GM12878 (cell line): ENCODE data around the gene PRUNE2. TPM values are rescaled to one million over a fixed set of nuclear protein-coding genes. Genes with fewer than 3 reads are reported as not detected.

Experiments used
- ATAC-seq: fragments of 200-7000 bp; cut with Tn5 transposase; 3 replicates; pipeline ENCODE4 v1.9.1; 2020; ENCODE audit warnings: mild to moderate bottlenecking, moderate library complexity
- BruUV-seq: library from RNA; stranded (reverse); fragments of 400-500 nt; replicated peaks from 2 replicates; lab custom pipeline; 2021; lab: Mats Ljungman, UMichigan
- CTCF ChIA-PET: fragments of 300-600 bp; sonication (Branson Sonifier 250); formaldehyde crosslinking; extraction: SDS; loops from one replicate; lab custom pipeline; 2021; ENCODE audit warnings: inconsistent platforms; lab: Yijun Ruan, JAX
- POLR2A ChIA-PET: fragments of 350-600 bp; formaldehyde crosslinking; extraction: SDS; loops from one replicate; lab custom pipeline; 2021; ENCODE audit warnings: inconsistent platforms; lab: Charles Lee
- RAD21 ChIA-PET: fragments of 300-600 bp; sonication (Branson Sonifier 250); formaldehyde crosslinking; loops from one replicate; lab custom pipeline; 2023; ENCODE audit warnings: antibody characterized with exemption; ENCODE audit not compliant: unreplicated experiment; lab: Charles Lee
- SMC1A ChIA-PET: fragments of 300-600 bp; sonication (Branson Sonifier 250); formaldehyde crosslinking; loops from one replicate; lab custom pipeline; 2023; ENCODE audit not compliant: unreplicated experiment, uncharacterized antibody; lab: Charles Lee
- DNase-seq: peaks from one replicate; pipeline ENCODE4 v3.0.0-alpha.2; 2011; ENCODE audit warnings: low read depth, low spot score
- FAIRE-seq: peaks from 3 replicates; lab custom pipeline; 2011; peaks lifted over from hg19 to GRCh38; lab: Jason Lieb, UNC
- H2AFZ ChIP-seq: 2 replicates; pipeline ENCODE4 v1.6.0; 2011; ENCODE audit warnings: low read depth, low read length, control low read depth; ENCODE audit not compliant: control insufficient read depth
- H3K27ac ChIP-seq: 2 replicates; pipeline ENCODE4 v1.5.1; 2011; ENCODE audit warnings: control low read depth; ENCODE audit not compliant: control insufficient read depth, insufficient read depth
- H3K27me3 ChIP-seq, 2 experiments: replicated peaks in 1 of 2; 2 replicates each; pipeline versions ENCODE4 v1.6.0 to v1.6.1; 2011; ENCODE audit warnings: low read length in 1 of 2; ENCODE audit not compliant: control insufficient read depth in 2 of 2, insufficient read depth in 2 of 2
- H3K36me3 ChIP-seq, 2 experiments: 2 replicates each; pipeline ENCODE4 v1.5.1; 2011; ENCODE audit warnings: low read length in 1 of 2; ENCODE audit not compliant: control insufficient read depth in 2 of 2, insufficient read depth in 2 of 2
- H3K4me1 ChIP-seq: 2 replicates; pipeline ENCODE4 v1.6.1; 2011; ENCODE audit warnings: mild to moderate bottlenecking, low read length, moderate library complexity, mixed read lengths; ENCODE audit not compliant: control insufficient read depth, insufficient read depth
- H3K4me2 ChIP-seq: 2 replicates; pipeline ENCODE4 v1.6.0; 2011; ENCODE audit warnings: control low read depth; ENCODE audit not compliant: control insufficient read depth, insufficient read depth
- H3K4me3 ChIP-seq: fragments of 200-600 bp; sonication (generic); 2 replicates; pipeline ENCODE4 v1.5.1; 2016
- H3K79me2 ChIP-seq: 2 replicates; pipeline ENCODE4 v1.6.0; 2011; ENCODE audit warnings: low read length; ENCODE audit not compliant: control insufficient read depth, insufficient read depth
- H3K9ac ChIP-seq: 2 replicates; pipeline ENCODE4 v1.8.0; 2011; ENCODE audit warnings: low read length, control low read depth, mixed read lengths; ENCODE audit not compliant: control insufficient read depth, insufficient read depth
- H3K9me3 ChIP-seq: replicated peaks from 3 replicates; pipeline ENCODE4 v1.5.1; 2011; ENCODE audit warnings: mild to moderate bottlenecking, low read length; ENCODE audit not compliant: control insufficient read depth, insufficient read depth
- H4K20me1 ChIP-seq: 2 replicates; pipeline ENCODE4 v1.6.0; 2011; ENCODE audit not compliant: control insufficient read depth, insufficient read depth
- CHD2 ChIP-seq: IDR thresholded peaks from 2 replicates; pipeline ENCODE4 v1.6.1; 2011; ENCODE audit warnings: low read depth, low read length, improper control_type of control experiment, borderline replicate concordance
- GATAD2B ChIP-seq: fragments of 450-650 bp; conservative IDR thresholded peaks from 2 replicates; pipeline ENCODE4 v1.6.1; 2017; ENCODE audit warnings: low read depth, mild to moderate bottlenecking, moderate library complexity
- NBN ChIP-seq: fragments of 450-650 bp; IDR thresholded peaks from 2 replicates; pipeline ENCODE4 v1.6.1; 2016
- NR2C2 ChIP-seq: IDR thresholded peaks from 2 replicates; pipeline ENCODE4 v1.6.1; 2011; ENCODE audit warnings: borderline replicate concordance, low read depth; ENCODE audit not compliant: control insufficient read depth, insufficient read length
- NRF1 ChIP-seq: conservative IDR thresholded peaks from 2 replicates; pipeline ENCODE4 v1.6.1; 2011; ENCODE audit warnings: mild to moderate bottlenecking, low read depth, low read length, improper control_type of control experiment
- PML ChIP-seq: IDR thresholded peaks from 2 replicates; pipeline ENCODE4 v1.6.1; 2012; ENCODE audit warnings: low read length, inconsistent platforms
- SMAD1 ChIP-seq: fragments of 450-650 bp; IDR thresholded peaks from 2 replicates; pipeline ENCODE4 v1.6.1; 2018; ENCODE audit warnings: mild to moderate bottlenecking, low read depth; ENCODE audit not compliant: partially characterized antibody
- SUPT20H ChIP-seq: IDR thresholded peaks from 2 replicates; pipeline ENCODE4 v1.6.1; 2011; ENCODE audit warnings: low read depth, mild to moderate bottlenecking, low read length, moderate library complexity, borderline replicate concordance; ENCODE audit not compliant: control insufficient read depth
- YBX1 ChIP-seq: fragments of 450-650 bp; IDR thresholded peaks from 2 replicates; pipeline ENCODE4 v1.6.1; 2016; ENCODE audit warnings: antibody characterized with exemption
- ZZZ3 ChIP-seq: IDR thresholded peaks from 2 replicates; pipeline ENCODE4 v1.6.1; 2011; ENCODE audit warnings: low read depth; ENCODE audit not compliant: control insufficient read depth, insufficient read length
- WGBS: methylation state at CpG from one replicate; pipeline ENCODE4 v1.1.6; 2016; ENCODE audit warnings: low lambda C conversion rate; ENCODE audit not compliant: insufficient replicate concordance, insufficient coverage; ENCODE audit errors: missing lambda C conversion rate; 5-methylcytosine and 5-hydroxymethylcytosine counted together
- in situ Hi-C: fragments of 300-500 bp; cut with MboI; formaldehyde crosslinking; loops from 9 replicates; pipeline ENCODE4 v1.14.3; 2018; ENCODE audit warnings: mixed read lengths
- intact Hi-C: fragments of 100-400 bp; cut with micrococcal nuclease; formaldehyde crosslinking; loops from one replicate; pipeline ENCODE4 v1.14.2; 2022; ENCODE audit not compliant: unreplicated experiment
- polyA plus RNA-seq, 11 experiments: library from polyadenylated mRNA; depleted of rRNA in 4 of 11; unstranded in 6 of 11; stranded (reverse) in 5 of 11; fragments of >200 nt; fragmentation: Nextera tagmentation in 4 of 11; fragmentation: Illumina TruSeq in 1 of 11; extraction: Ambion mirVana in 4 of 11; extraction: Trizol in 1 of 11; gene quantifications; 1 replicate in 1 of 11; 2 replicates in 10 of 11; pipeline versions ENCODE4 v1.2.1 to v1.2.3, GENCODE V29; 2011 to 2016; ENCODE audit warnings: inconsistent platforms in 2 of 11, missing spikeins in 2 of 11, low read depth in 1 of 11
- total RNA-seq, 4 experiments: library from RNA; depleted of rRNA in 3 of 4; stranded (reverse); fragments of >200 nt in 3 of 4; fragmentation: Illumina TruSeq in 1 of 4; extraction: Trizol in 1 of 4; gene quantifications; 2 replicates each; pipeline versions ENCODE4 v1.2.1 to v1.2.3, GENCODE V29; 2013 to 2021
- TF ChIP-seq, protein P1 (sequence below): IDR thresholded peaks from 2 replicates; pipeline ENCODE4 v1.6.1; 2012; ENCODE audit warnings: mild to moderate bottlenecking, low read depth, low read length

The PRUNE2 gene
- total and polyA plus RNA-seq, 10 of the 15 experiments (the other 5 are each of a cell fraction or from before 2014, with no cell fraction given) = 0.07 to 0.63 (median 0.25) TPM

- SMC1A ChIA-PET = no interaction called here
- intact Hi-C loops = no loop called here
- TF ChIP-seq YBX1 (no peak), SUPT20H (no peak), CHD2 (no peak), GATAD2B (no peak), NR2C2 (no peak), NBN (no peak), PML (no peak), ZZZ3 (no peak), NRF1 (no peak), SMAD1 (no peak)
- TF ChIP-seq, protein P1, sequence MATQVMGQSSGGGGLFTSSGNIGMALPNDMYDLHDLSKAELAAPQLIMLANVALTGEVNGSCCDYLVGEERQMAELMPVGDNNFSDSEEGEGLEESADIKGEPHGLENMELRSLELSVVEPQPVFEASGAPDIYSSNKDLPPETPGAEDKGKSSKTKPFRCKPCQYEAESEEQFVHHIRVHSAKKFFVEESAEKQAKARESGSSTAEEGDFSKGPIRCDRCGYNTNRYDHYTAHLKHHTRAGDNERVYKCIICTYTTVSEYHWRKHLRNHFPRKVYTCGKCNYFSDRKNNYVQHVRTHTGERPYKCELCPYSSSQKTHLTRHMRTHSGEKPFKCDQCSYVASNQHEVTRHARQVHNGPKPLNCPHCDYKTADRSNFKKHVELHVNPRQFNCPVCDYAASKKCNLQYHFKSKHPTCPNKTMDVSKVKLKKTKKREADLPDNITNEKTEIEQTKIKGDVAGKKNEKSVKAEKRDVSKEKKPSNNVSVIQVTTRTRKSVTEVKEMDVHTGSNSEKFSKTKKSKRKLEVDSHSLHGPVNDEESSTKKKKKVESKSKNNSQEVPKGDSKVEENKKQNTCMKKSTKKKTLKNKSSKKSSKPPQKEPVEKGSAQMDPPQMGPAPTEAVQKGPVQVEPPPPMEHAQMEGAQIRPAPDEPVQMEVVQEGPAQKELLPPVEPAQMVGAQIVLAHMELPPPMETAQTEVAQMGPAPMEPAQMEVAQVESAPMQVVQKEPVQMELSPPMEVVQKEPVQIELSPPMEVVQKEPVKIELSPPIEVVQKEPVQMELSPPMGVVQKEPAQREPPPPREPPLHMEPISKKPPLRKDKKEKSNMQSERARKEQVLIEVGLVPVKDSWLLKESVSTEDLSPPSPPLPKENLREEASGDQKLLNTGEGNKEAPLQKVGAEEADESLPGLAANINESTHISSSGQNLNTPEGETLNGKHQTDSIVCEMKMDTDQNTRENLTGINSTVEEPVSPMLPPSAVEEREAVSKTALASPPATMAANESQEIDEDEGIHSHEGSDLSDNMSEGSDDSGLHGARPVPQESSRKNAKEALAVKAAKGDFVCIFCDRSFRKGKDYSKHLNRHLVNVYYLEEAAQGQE = no peak
- Histone ChIP-seq H3K36me3 (no peaks in the 10 kb centered on the region), H3K4me1 (no peaks in the 10 kb centered on the region), H3K9me3 (no peaks in the 10 kb centered on the region), H3K27ac (no peak overlapping the region), H2AFZ (no peak overlapping the region), H3K9ac (no peak overlapping the region), H3K27me3 (peaks cover 0 to 4% of the 10 kb centered on the region in 2 experiments; a peak in 2 of 4 replicates), H3K79me2 (no peaks in the 10 kb centered on the region), H4K20me1 (no peaks in the 10 kb centered on the region), H3K4me3 (no peak overlapping the region), H3K4me2 (no peak overlapping the region)
- RAD21 ChIA-PET = no interaction called here
- in situ Hi-C loops = no loop called here
- FAIRE-seq = no peak
- no peak for ATAC-seq
- BruUV-seq = no TSS peak
- CTCF ChIA-PET = no interaction called here
- POLR2A ChIA-PET = no interaction called here
- no peak for DNase-seq
- 0% methylated on average over 2 of the region's 2 CpGs for WGBS
These were observed 7.6 kb upstream of the PRUNE2 start for GRCh38 chr9:76913467-76913866.
